Stimulated activated effector memory CD8-positive, alpha-beta T cell treated with anti-CD3 and anti-CD28 coated beads, Interleukin-12 subunit alpha, Interleukin-12 subunit beta, amount 100 ng/mL, for 72 hours (primary cell): Measurements from ENCODE around the gene WNT9A.
"Not testable (repeated sequence)": the region's sequence is repeated elsewhere in the genome, so short reads cannot be mapped to it uniquely, and the experiment has no call there.

ENCODE experiments used
- ATAC-seq: fragments of 150-1000 bp; cut with Tn5 transposase; 2 replicates; pipeline ENCODE4 v1.10.0; 2021
- DNase-seq, 2 donors: peaks; one replicate each; pipeline ENCODE4 v3.0.0; 2021 to 2022; ENCODE audit warnings: low spot score in 2 of 2
- H3K27ac Mint-ChIP-seq: one replicate; pipeline ENCODE4 v1.8.0; 2022; ENCODE audit warnings: mild to moderate bottlenecking, mixed read lengths
- H3K36me3 Mint-ChIP-seq: one replicate; pipeline ENCODE4 v1.8.0; 2022; ENCODE audit warnings: mild to moderate bottlenecking, mixed read lengths
- H3K4me1 Mint-ChIP-seq: one replicate; pipeline ENCODE4 v1.8.0; 2022; ENCODE audit warnings: mixed read lengths
- H3K4me3 Mint-ChIP-seq: one replicate; pipeline ENCODE4 v1.8.0; 2022; ENCODE audit warnings: mild to moderate bottlenecking, mixed read lengths
- H3K9me3 Mint-ChIP-seq: one replicate; pipeline ENCODE4 v1.8.0; 2022; ENCODE audit warnings: mixed read lengths

The WNT9A gene

GRCh38 chr1:227914801-227915563 is 32.8 kb downstream of the WNT9A start:
- no peak overlapping the region for H3K4me3 Mint-ChIP-seq
- no peak overlapping the region for H3K27ac Mint-ChIP-seq
- no peak for ATAC-seq
- DNase-seq: no peak
- no peaks in the 10 kb centered on the region for H3K4me1 Mint-ChIP-seq
- no peaks in the 10 kb centered on the region for H3K9me3 Mint-ChIP-seq
- no peaks in the 10 kb centered on the region for H3K36me3 Mint-ChIP-seq

GRCh38 chr1:227913764-227914721 is 33.7 kb downstream of the WNT9A start:
- no peaks in the 10 kb centered on the region for H3K36me3 Mint-ChIP-seq
- no peak overlapping the region for H3K4me3 Mint-ChIP-seq
- ATAC-seq: no peak
- no peak overlapping the region for H3K27ac Mint-ChIP-seq
- DNase-seq: no peak
- H3K9me3 Mint-ChIP-seq: no peaks in the 10 kb centered on the region
- H3K4me1 Mint-ChIP-seq: no peaks in the 10 kb centered on the region

- ATAC-seq: no peak
- no peak for DNase-seq
- H3K9me3 Mint-ChIP-seq: no peaks in the 10 kb centered on the region
- no peak overlapping the region for H3K4me3 Mint-ChIP-seq
- H3K27ac Mint-ChIP-seq: no peak overlapping the region
- H3K36me3 Mint-ChIP-seq: no peaks in the 10 kb centered on the region
- no peaks in the 10 kb centered on the region for H3K4me1 Mint-ChIP-seq
These were observed 34.4 kb downstream of the WNT9A start for GRCh38 chr1:227913396-227913763.

- no peak overlapping the region for H3K4me3 Mint-ChIP-seq
- ATAC-seq: no peak
- H3K27ac Mint-ChIP-seq: no peak overlapping the region
- H3K9me3 Mint-ChIP-seq: no peaks in the 10 kb centered on the region
- no peak for DNase-seq
- no peaks in the 10 kb centered on the region for H3K36me3 Mint-ChIP-seq
- no peaks in the 10 kb centered on the region for H3K4me1 Mint-ChIP-seq
These were observed 34.9 kb downstream of the WNT9A start for GRCh38 chr1:227912866-227913265.

- no peak overlapping the region for H3K27ac Mint-ChIP-seq
- no peaks in the 10 kb centered on the region for H3K4me1 Mint-ChIP-seq
- no peak overlapping the region for H3K4me3 Mint-ChIP-seq
- no peaks in the 10 kb centered on the region for H3K36me3 Mint-ChIP-seq
- ATAC-seq (no peak), DNase-seq (no peak)
- H3K9me3 Mint-ChIP-seq: no peaks in the 10 kb centered on the region
These were observed 36.4 kb downstream of the WNT9A start for GRCh38 chr1:227911376-227911775.

GRCh38 chr1:227910511-227911153 is 37.1 kb downstream of the WNT9A start:
- Mint-ChIP-seq H3K9me3 (no peaks in the 10 kb centered on the region), H3K4me3 (no peak overlapping the region), H3K4me1 (no peaks in the 10 kb centered on the region), H3K27ac (no peak overlapping the region), H3K36me3 (no peaks in the 10 kb centered on the region)
- DNase-seq (no peak), ATAC-seq (no peak)

- not testable (repeated sequence) for H3K9me3 Mint-ChIP-seq, ATAC-seq, H3K27ac Mint-ChIP-seq, H3K36me3 Mint-ChIP-seq, DNase-seq, H3K4me3 Mint-ChIP-seq, H3K4me1 Mint-ChIP-seq
These were observed 37.8 kb downstream of the WNT9A start for GRCh38 chr1:227909923-227910328.

- Mint-ChIP-seq H3K9me3 (no peaks in the 10 kb centered on the region), H3K4me3 (no peak overlapping the region), H3K36me3 (no peaks in the 10 kb centered on the region), H3K4me1 (no peaks in the 10 kb centered on the region), H3K27ac (peak overlapping the region; percentile 9)
- ATAC-seq: no peak
- no peak for DNase-seq
These were observed 38.5 kb downstream of the WNT9A start for GRCh38 chr1:227909188-227909587.

- Mint-ChIP-seq H3K4me3 (no peak overlapping the region), H3K9me3 (no peaks in the 10 kb centered on the region), H3K36me3 (no peaks in the 10 kb centered on the region), H3K27ac (no peak overlapping the region), H3K4me1 (no peaks in the 10 kb centered on the region)
- ATAC-seq (no peak), DNase-seq (no peak)
These were observed 39.4 kb downstream of the WNT9A start for GRCh38 chr1:227908359-227908758.

GRCh38 chr1:227907439-227908015 is 40.2 kb downstream of the WNT9A start:
- H3K9me3 Mint-ChIP-seq: no peaks in the 10 kb centered on the region
- H3K27ac Mint-ChIP-seq: no peak overlapping the region
- no peaks in the 10 kb centered on the region for H3K4me1 Mint-ChIP-seq

GRCh38 chr1:227906550-227907071 is 41.1 kb downstream of the WNT9A start:
- Mint-ChIP-seq H3K4me1 (no peaks in the 10 kb centered on the region), H3K9me3 (no peaks in the 10 kb centered on the region), H3K27ac (no peak overlapping the region), H3K4me3 (no peak overlapping the region), H3K36me3 (no peaks in the 10 kb centered on the region)
- DNase-seq (no peak), ATAC-seq (no peak)

More at GRCh38 chr1:227907439-227908015, 40.2 kb downstream of the WNT9A start:
- ATAC-seq (no peak), DNase-seq (no peak)
- H3K36me3 Mint-ChIP-seq: no peaks in the 10 kb centered on the region
- no peak overlapping the region for H3K4me3 Mint-ChIP-seq

GRCh38 chr1:227905573-227906487 is 41.9 kb downstream of the WNT9A start:
- no peak for ATAC-seq
- no peak overlapping the region for H3K4me3 Mint-ChIP-seq
- no peak for DNase-seq
- no peaks in the 10 kb centered on the region for H3K36me3 Mint-ChIP-seq
- peaks cover under 1% of the 10 kb centered on the region for H3K4me1 Mint-ChIP-seq
- H3K27ac Mint-ChIP-seq: no peak overlapping the region
- H3K9me3 Mint-ChIP-seq: no peaks in the 10 kb centered on the region

GRCh38 chr1:227904541-227905335 is 43.0 kb downstream of the WNT9A start:
- H3K9me3 Mint-ChIP-seq: no peaks in the 10 kb centered on the region
- peaks cover 11% of the 10 kb centered on the region for H3K4me1 Mint-ChIP-seq
- H3K4me3 Mint-ChIP-seq: no peak overlapping the region
- DNase-seq (no peak), ATAC-seq (no peak)
- no peak overlapping the region for H3K27ac Mint-ChIP-seq
- no peaks in the 10 kb centered on the region for H3K36me3 Mint-ChIP-seq
